Stimulated activated CD8-positive, alpha-beta memory T cell treated with anti-CD3 and anti-CD28 coated beads, Interleukin-2, amount 100 ng/mL, for 48 hours (primary cell): Measurements from ENCODE around the gene OTOF.

Experiments used
- DNase-seq, 2 donors: peaks; one replicate each; pipeline ENCODE4 v3.0.0-alpha.2; 2020; ENCODE audit warnings: low read depth in 2 of 2

OTOF gene

GRCh38 chr2:26412091-26412673 lies 65.7 kb downstream of the OTOF start:
- no peak for DNase-seq

- DNase-seq, result no peak
These were observed 66.5 kb downstream of the OTOF start for GRCh38 chr2:26411419-26411818.

- DNase-seq, result no peak
These were observed 67.1 kb downstream of the OTOF start for GRCh38 chr2:26410764-26411243.

- no peak for DNase-seq
These were observed 68.1 kb downstream of the OTOF start for GRCh38 chr2:26409785-26410184.

GRCh38 chr2:26407526-26407925 lies 70.4 kb downstream of the OTOF start:
- DNase-seq, result no peak
